Islet of Langerhans (tissue), 1 donor: Measurements from ENCODE around the gene MBNL1.
"Not testable (repeated sequence)": the region's sequence is repeated elsewhere in the genome, so short reads cannot be mapped to it uniquely, and the experiment has no call there.

ENCODE experiments used
- FAIRE-seq: peaks from one replicate; lab custom pipeline; 2011; peaks lifted over from hg19 to GRCh38; lab: Jason Lieb, UNC

MBNL1 gene

GRCh38 chr3:152350139-152350538, 81.4 kb downstream of the MBNL1 start:
- no peak for FAIRE-seq

GRCh38 chr3:152350776-152351175, 82.0 kb downstream of the MBNL1 start:
- no peak for FAIRE-seq

- no peak for FAIRE-seq
Measured at GRCh38 chr3:152352554-152352953, 83.8 kb downstream of the MBNL1 start.

GRCh38 chr3:152353578-152353977, 84.8 kb downstream of the MBNL1 start:
- no peak for FAIRE-seq

- FAIRE-seq = peak; percentile 17
Measured at GRCh38 chr3:152355744-152356665, 87.3 kb downstream of the MBNL1 start.

GRCh38 chr3:152356870-152357276, 88.1 kb downstream of the MBNL1 start:
- FAIRE-seq = no peak

- no peak for FAIRE-seq
Measured at GRCh38 chr3:152357587-152357986, 88.9 kb downstream of the MBNL1 start.

GRCh38 chr3:152359385-152360248, 90.9 kb downstream of the MBNL1 start:
- no peak for FAIRE-seq

GRCh38 chr3:152360302-152360701, 91.6 kb downstream of the MBNL1 start:
- FAIRE-seq = no peak

- FAIRE-seq = no peak
Measured at GRCh38 chr3:152360966-152361365, 92.2 kb downstream of the MBNL1 start.

GRCh38 chr3:152362086-152362485, 93.4 kb downstream of the MBNL1 start:
- no peak for FAIRE-seq

GRCh38 chr3:152364237-152364636, 95.5 kb downstream of the MBNL1 start:
- no peak for FAIRE-seq

GRCh38 chr3:152365126-152365525, 96.4 kb downstream of the MBNL1 start:
- FAIRE-seq = no peak

- FAIRE-seq = peak; percentile 96
Measured at GRCh38 chr3:152365766-152366593, 97.3 kb downstream of the MBNL1 start.

- not testable (repeated sequence) for FAIRE-seq
Measured at GRCh38 chr3:152367192-152367591, 98.5 kb downstream of the MBNL1 start.

GRCh38 chr3:152372633-152373032, 103.9 kb downstream of the MBNL1 start:
- FAIRE-seq = not testable (repeated sequence)

GRCh38 chr3:152373379-152373778, 104.7 kb downstream of the MBNL1 start:
- FAIRE-seq = no peak

- no peak for FAIRE-seq
Measured at GRCh38 chr3:152374262-152374990, 105.7 kb downstream of the MBNL1 start.

- FAIRE-seq = peak; percentile 24
Measured at GRCh38 chr3:152375546-152375945, 106.8 kb downstream of the MBNL1 start.

GRCh38 chr3:152376351-152377183, 107.8 kb downstream of the MBNL1 start:
- no peak for FAIRE-seq

GRCh38 chr3:152377184-152377570, 108.4 kb downstream of the MBNL1 start:
- no peak for FAIRE-seq
